ENCODE measurements around the gene KIF18B.

- no peak for TF ChIP-seq CTCF (IDR thresholded peaks at IDR 0.05; ENCODE audit: low read length)
- TF ChIP-seq EZH2 (IDR thresholded peaks at IDR 0.05; ENCODE audit: borderline replicate concordance, low read length), result no peak
Observed at GRCh38 chr17:44906763-44907728, 40.5 kb downstream of the KIF18B start.
